GM12878 (cell line): ENCODE measurements around the gene RPL22L1. TPM values are rescaled to one million over a fixed set of nuclear protein-coding genes. Genes with fewer than 3 reads are reported as not detected.

Source experiments
- ATAC-seq: fragments of 200-7000 bp; cut with Tn5 transposase; 3 replicates; pipeline ENCODE4 v1.9.1; 2020; ENCODE audit warnings: mild to moderate bottlenecking, moderate library complexity
- BruUV-seq: library from RNA; stranded (reverse); fragments of 400-500 nt; replicated peaks from 2 replicates; lab custom pipeline; 2021; lab: Mats Ljungman, UMichigan
- CTCF ChIA-PET: fragments of 300-600 bp; sonication (Branson Sonifier 250); formaldehyde crosslinking; extraction: SDS; loops from one replicate; lab custom pipeline; 2021; ENCODE audit warnings: inconsistent platforms; lab: Yijun Ruan, JAX
- POLR2A ChIA-PET: fragments of 350-600 bp; formaldehyde crosslinking; extraction: SDS; loops from one replicate; lab custom pipeline; 2021; ENCODE audit warnings: inconsistent platforms; lab: Charles Lee
- RAD21 ChIA-PET: fragments of 300-600 bp; sonication (Branson Sonifier 250); formaldehyde crosslinking; loops from one replicate; lab custom pipeline; 2023; ENCODE audit warnings: antibody characterized with exemption; ENCODE audit not compliant: unreplicated experiment; lab: Charles Lee
- SMC1A ChIA-PET: fragments of 300-600 bp; sonication (Branson Sonifier 250); formaldehyde crosslinking; loops from one replicate; lab custom pipeline; 2023; ENCODE audit not compliant: unreplicated experiment, uncharacterized antibody; lab: Charles Lee
- DNase-seq: peaks from one replicate; pipeline ENCODE4 v3.0.0-alpha.2; 2011; ENCODE audit warnings: low read depth, low spot score
- FAIRE-seq: peaks from 3 replicates; lab custom pipeline; 2011; peaks lifted over from hg19 to GRCh38; lab: Jason Lieb, UNC
- H2AFZ ChIP-seq: 2 replicates; pipeline ENCODE4 v1.6.0; 2011; ENCODE audit warnings: low read depth, low read length, control low read depth; ENCODE audit not compliant: control insufficient read depth
- H3K27ac ChIP-seq: 2 replicates; pipeline ENCODE4 v1.5.1; 2011; ENCODE audit warnings: control low read depth; ENCODE audit not compliant: control insufficient read depth, insufficient read depth
- H3K27me3 ChIP-seq, 2 experiments: replicated peaks in 1 of 2; 2 replicates each; pipeline versions ENCODE4 v1.6.0 to v1.6.1; 2011; ENCODE audit warnings: low read length in 1 of 2; ENCODE audit not compliant: control insufficient read depth in 2 of 2, insufficient read depth in 2 of 2
- H3K36me3 ChIP-seq, 2 experiments: 2 replicates each; pipeline ENCODE4 v1.5.1; 2011; ENCODE audit warnings: low read length in 1 of 2; ENCODE audit not compliant: control insufficient read depth in 2 of 2, insufficient read depth in 2 of 2
- H3K4me1 ChIP-seq: 2 replicates; pipeline ENCODE4 v1.6.1; 2011; ENCODE audit warnings: mild to moderate bottlenecking, low read length, moderate library complexity, mixed read lengths; ENCODE audit not compliant: control insufficient read depth, insufficient read depth
- H3K4me2 ChIP-seq: 2 replicates; pipeline ENCODE4 v1.6.0; 2011; ENCODE audit warnings: control low read depth; ENCODE audit not compliant: control insufficient read depth, insufficient read depth
- H3K4me3 ChIP-seq: fragments of 200-600 bp; sonication (generic); 2 replicates; pipeline ENCODE4 v1.5.1; 2016
- H3K79me2 ChIP-seq: 2 replicates; pipeline ENCODE4 v1.6.0; 2011; ENCODE audit warnings: low read length; ENCODE audit not compliant: control insufficient read depth, insufficient read depth
- H3K9ac ChIP-seq: 2 replicates; pipeline ENCODE4 v1.8.0; 2011; ENCODE audit warnings: low read length, control low read depth, mixed read lengths; ENCODE audit not compliant: control insufficient read depth, insufficient read depth
- H3K9me3 ChIP-seq: replicated peaks from 3 replicates; pipeline ENCODE4 v1.5.1; 2011; ENCODE audit warnings: mild to moderate bottlenecking, low read length; ENCODE audit not compliant: control insufficient read depth, insufficient read depth
- H4K20me1 ChIP-seq: 2 replicates; pipeline ENCODE4 v1.6.0; 2011; ENCODE audit not compliant: control insufficient read depth, insufficient read depth
- JUND ChIP-seq: IDR thresholded peaks from 2 replicates; pipeline ENCODE4 v1.6.1; 2012; ENCODE audit warnings: low read depth, mild to moderate bottlenecking, low read length, improper control_type of control experiment, moderate library complexity
- MTA3 ChIP-seq: IDR thresholded peaks from 2 replicates; pipeline ENCODE4 v1.6.1; 2012; ENCODE audit warnings: low read length, inconsistent platforms, borderline replicate concordance
- MXI1 ChIP-seq: fragments of 150-350 bp; IDR thresholded peaks from 2 replicates; pipeline ENCODE4 v1.6.1; 2011; ENCODE audit warnings: low read depth, mild to moderate bottlenecking, inconsistent platforms, low read length, improper control_type of control experiment
- MYB ChIP-seq: fragments of 150-350 bp; IDR thresholded peaks from 2 replicates; pipeline ENCODE4 v1.6.1; 2014; ENCODE audit warnings: mild to moderate bottlenecking, low read depth, low read length, borderline replicate concordance
- SMAD1 ChIP-seq: fragments of 450-650 bp; IDR thresholded peaks from 2 replicates; pipeline ENCODE4 v1.6.1; 2018; ENCODE audit warnings: mild to moderate bottlenecking, low read depth; ENCODE audit not compliant: partially characterized antibody
- SREBF2 ChIP-seq: IDR thresholded peaks from 2 replicates; pipeline ENCODE4 v1.6.1; 2012; ENCODE audit warnings: mild to moderate bottlenecking, low read length
- STAT1 ChIP-seq: fragments of 450-650 bp; conservative IDR thresholded peaks from 2 replicates; pipeline ENCODE4 v1.6.1; 2014; ENCODE audit warnings: antibody characterized with exemption, mild to moderate bottlenecking
- SUZ12 ChIP-seq: fragments of 200-600 bp; sonication (generic); IDR thresholded peaks from one replicate; pipeline ENCODE4 v1.6.1; 2018; ENCODE audit warnings: antibody characterized with exemption, mild to moderate bottlenecking; ENCODE audit not compliant: unreplicated experiment
- ZZZ3 ChIP-seq: IDR thresholded peaks from 2 replicates; pipeline ENCODE4 v1.6.1; 2011; ENCODE audit warnings: low read depth; ENCODE audit not compliant: control insufficient read depth, insufficient read length
- WGBS: methylation state at CpG from one replicate; pipeline ENCODE4 v1.1.6; 2016; ENCODE audit warnings: low lambda C conversion rate; ENCODE audit not compliant: insufficient replicate concordance, insufficient coverage; ENCODE audit errors: missing lambda C conversion rate; 5-methylcytosine and 5-hydroxymethylcytosine counted together
- in situ Hi-C: fragments of 300-500 bp; cut with MboI; formaldehyde crosslinking; loops from 9 replicates; pipeline ENCODE4 v1.14.3; 2018; ENCODE audit warnings: mixed read lengths
- intact Hi-C: fragments of 100-400 bp; cut with micrococcal nuclease; formaldehyde crosslinking; loops from one replicate; pipeline ENCODE4 v1.14.2; 2022; ENCODE audit not compliant: unreplicated experiment
- polyA plus RNA-seq, 11 experiments: library from polyadenylated mRNA; depleted of rRNA in 4 of 11; unstranded in 6 of 11; stranded (reverse) in 5 of 11; fragments of >200 nt; fragmentation: Nextera tagmentation in 4 of 11; fragmentation: Illumina TruSeq in 1 of 11; extraction: Ambion mirVana in 4 of 11; extraction: Trizol in 1 of 11; gene quantifications; 1 replicate in 1 of 11; 2 replicates in 10 of 11; pipeline versions ENCODE4 v1.2.1 to v1.2.3, GENCODE V29; 2011 to 2016; ENCODE audit warnings: inconsistent platforms in 2 of 11, missing spikeins in 2 of 11, low read depth in 1 of 11
- total RNA-seq, 4 experiments: library from RNA; depleted of rRNA in 3 of 4; stranded (reverse); fragments of >200 nt in 3 of 4; fragmentation: Illumina TruSeq in 1 of 4; extraction: Trizol in 1 of 4; gene quantifications; 2 replicates each; pipeline versions ENCODE4 v1.2.1 to v1.2.3, GENCODE V29; 2013 to 2021
- TF ChIP-seq, protein P1 (sequence below): fragments of 450-650 bp; IDR thresholded peaks from 2 replicates; pipeline ENCODE4 v1.6.1; 2014; ENCODE audit warnings: mild to moderate bottlenecking
- TF ChIP-seq, protein P2 (sequence below): IDR thresholded peaks from 2 replicates; pipeline ENCODE4 v1.6.1; 2011; ENCODE audit warnings: low read depth, low read length, improper control_type of control experiment, borderline replicate concordance
- TF ChIP-seq, protein P3 (sequence below): fragments of 150-350 bp; IDR thresholded peaks from 2 replicates; pipeline ENCODE4 v1.6.1; 2014; ENCODE audit warnings: mild to moderate bottlenecking, low read depth, low read length
- TF ChIP-seq, protein P4 (sequence below): IDR thresholded peaks from 2 replicates; pipeline ENCODE4 v1.6.1; 2012; ENCODE audit warnings: improper control_type of control experiment, low read depth, low read length; ENCODE audit not compliant: insufficient replicate concordance
- TF ChIP-seq, protein P5 (sequence below): IDR thresholded peaks from 2 replicates; pipeline ENCODE4 v1.6.1; 2011; ENCODE audit warnings: borderline replicate concordance, low read depth, mild to moderate bottlenecking, moderate library complexity, low read length; ENCODE audit not compliant: insufficient read depth, poor library complexity, severe bottlenecking

The RPL22L1 gene
- total and polyA plus RNA-seq, 10 of the 15 experiments (the other 5 are each of a cell fraction or from before 2014, with no cell fraction given): 203 to 803 (median 422) TPM

DNA sequence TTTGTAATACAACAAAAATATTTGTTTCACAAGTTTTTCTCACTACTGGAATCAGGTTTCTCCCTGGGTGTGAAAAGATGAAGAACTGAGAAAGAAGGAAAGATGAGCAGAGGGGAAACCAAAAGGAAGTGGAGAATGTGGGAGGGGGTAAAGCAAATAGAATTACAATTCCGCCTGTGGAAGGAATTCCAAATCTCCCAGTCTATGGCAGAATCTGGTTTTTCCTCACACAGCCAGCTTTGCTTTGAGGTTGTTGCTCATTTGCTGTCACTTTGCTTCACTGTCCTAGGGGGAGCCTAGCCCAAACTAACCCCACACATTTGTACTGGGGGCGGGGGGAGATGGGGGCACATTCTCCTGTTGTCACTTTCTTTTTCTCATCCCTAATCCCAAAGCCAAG, 43.9 kb downstream of the RPL22L1 start:
- Histone ChIP-seq H3K9ac (no peak overlapping the region), H3K4me3 (no peak overlapping the region), H3K27me3 (peaks cover 0 to 6% of the 10 kb centered on the region in 2 experiments), H3K9me3 (no peaks in the 10 kb centered on the region), H4K20me1 (no peaks in the 10 kb centered on the region), H3K4me1 (no peaks in the 10 kb centered on the region), H3K4me2 (no peak overlapping the region), H3K79me2 (no peaks in the 10 kb centered on the region), H2AFZ (no peak overlapping the region), H3K36me3 (no peaks in the 10 kb centered on the region), H3K27ac (no peak overlapping the region)
- ChIA-PET SMC1A (interaction anchor here (1.0 kb wide), 1 partner anchor 12 kb away, joined by 4 read pairs; no protein-coding TSS in a partner anchor), RAD21 (no interaction called here), CTCF (interaction anchor here (0.6 to 2.3 kb wide), 3 partner anchors 13 to 1217 kb away, joined by 3 to 12 read pairs (median 3); no protein-coding TSS in a partner anchor), POLR2A (no interaction called here)
- WGBS: 13% methylated on average over 2 of the region's 2 CpGs
- no peak for ATAC-seq
- in situ Hi-C loops: no loop called here
- no peak for DNase-seq
- no peak for FAIRE-seq
- intact Hi-C loops: no loop called here
- BruUV-seq: no TSS peak
- TF ChIP-seq SMAD1 (no peak), MYB (no peak), JUND (no peak), SUZ12 (no peak), MXI1 (no peak), SREBF2 (no peak), MTA3 (no peak), ZZZ3 (no peak), STAT1 (no peak)
- TF ChIP-seq, protein P1, sequence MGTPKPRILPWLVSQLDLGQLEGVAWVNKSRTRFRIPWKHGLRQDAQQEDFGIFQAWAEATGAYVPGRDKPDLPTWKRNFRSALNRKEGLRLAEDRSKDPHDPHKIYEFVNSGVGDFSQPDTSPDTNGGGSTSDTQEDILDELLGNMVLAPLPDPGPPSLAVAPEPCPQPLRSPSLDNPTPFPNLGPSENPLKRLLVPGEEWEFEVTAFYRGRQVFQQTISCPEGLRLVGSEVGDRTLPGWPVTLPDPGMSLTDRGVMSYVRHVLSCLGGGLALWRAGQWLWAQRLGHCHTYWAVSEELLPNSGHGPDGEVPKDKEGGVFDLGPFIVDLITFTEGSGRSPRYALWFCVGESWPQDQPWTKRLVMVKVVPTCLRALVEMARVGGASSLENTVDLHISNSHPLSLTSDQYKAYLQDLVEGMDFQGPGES: no peak
- TF ChIP-seq, protein P2, sequence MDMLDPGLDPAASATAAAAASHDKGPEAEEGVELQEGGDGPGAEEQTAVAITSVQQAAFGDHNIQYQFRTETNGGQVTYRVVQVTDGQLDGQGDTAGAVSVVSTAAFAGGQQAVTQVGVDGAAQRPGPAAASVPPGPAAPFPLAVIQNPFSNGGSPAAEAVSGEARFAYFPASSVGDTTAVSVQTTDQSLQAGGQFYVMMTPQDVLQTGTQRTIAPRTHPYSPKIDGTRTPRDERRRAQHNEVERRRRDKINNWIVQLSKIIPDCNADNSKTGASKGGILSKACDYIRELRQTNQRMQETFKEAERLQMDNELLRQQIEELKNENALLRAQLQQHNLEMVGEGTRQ: no peak
- TF ChIP-seq, protein P3, sequence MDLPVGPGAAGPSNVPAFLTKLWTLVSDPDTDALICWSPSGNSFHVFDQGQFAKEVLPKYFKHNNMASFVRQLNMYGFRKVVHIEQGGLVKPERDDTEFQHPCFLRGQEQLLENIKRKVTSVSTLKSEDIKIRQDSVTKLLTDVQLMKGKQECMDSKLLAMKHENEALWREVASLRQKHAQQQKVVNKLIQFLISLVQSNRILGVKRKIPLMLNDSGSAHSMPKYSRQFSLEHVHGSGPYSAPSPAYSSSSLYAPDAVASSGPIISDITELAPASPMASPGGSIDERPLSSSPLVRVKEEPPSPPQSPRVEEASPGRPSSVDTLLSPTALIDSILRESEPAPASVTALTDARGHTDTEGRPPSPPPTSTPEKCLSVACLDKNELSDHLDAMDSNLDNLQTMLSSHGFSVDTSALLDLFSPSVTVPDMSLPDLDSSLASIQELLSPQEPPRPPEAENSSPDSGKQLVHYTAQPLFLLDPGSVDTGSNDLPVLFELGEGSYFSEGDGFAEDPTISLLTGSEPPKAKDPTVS: no peak
- TF ChIP-seq, protein P4, sequence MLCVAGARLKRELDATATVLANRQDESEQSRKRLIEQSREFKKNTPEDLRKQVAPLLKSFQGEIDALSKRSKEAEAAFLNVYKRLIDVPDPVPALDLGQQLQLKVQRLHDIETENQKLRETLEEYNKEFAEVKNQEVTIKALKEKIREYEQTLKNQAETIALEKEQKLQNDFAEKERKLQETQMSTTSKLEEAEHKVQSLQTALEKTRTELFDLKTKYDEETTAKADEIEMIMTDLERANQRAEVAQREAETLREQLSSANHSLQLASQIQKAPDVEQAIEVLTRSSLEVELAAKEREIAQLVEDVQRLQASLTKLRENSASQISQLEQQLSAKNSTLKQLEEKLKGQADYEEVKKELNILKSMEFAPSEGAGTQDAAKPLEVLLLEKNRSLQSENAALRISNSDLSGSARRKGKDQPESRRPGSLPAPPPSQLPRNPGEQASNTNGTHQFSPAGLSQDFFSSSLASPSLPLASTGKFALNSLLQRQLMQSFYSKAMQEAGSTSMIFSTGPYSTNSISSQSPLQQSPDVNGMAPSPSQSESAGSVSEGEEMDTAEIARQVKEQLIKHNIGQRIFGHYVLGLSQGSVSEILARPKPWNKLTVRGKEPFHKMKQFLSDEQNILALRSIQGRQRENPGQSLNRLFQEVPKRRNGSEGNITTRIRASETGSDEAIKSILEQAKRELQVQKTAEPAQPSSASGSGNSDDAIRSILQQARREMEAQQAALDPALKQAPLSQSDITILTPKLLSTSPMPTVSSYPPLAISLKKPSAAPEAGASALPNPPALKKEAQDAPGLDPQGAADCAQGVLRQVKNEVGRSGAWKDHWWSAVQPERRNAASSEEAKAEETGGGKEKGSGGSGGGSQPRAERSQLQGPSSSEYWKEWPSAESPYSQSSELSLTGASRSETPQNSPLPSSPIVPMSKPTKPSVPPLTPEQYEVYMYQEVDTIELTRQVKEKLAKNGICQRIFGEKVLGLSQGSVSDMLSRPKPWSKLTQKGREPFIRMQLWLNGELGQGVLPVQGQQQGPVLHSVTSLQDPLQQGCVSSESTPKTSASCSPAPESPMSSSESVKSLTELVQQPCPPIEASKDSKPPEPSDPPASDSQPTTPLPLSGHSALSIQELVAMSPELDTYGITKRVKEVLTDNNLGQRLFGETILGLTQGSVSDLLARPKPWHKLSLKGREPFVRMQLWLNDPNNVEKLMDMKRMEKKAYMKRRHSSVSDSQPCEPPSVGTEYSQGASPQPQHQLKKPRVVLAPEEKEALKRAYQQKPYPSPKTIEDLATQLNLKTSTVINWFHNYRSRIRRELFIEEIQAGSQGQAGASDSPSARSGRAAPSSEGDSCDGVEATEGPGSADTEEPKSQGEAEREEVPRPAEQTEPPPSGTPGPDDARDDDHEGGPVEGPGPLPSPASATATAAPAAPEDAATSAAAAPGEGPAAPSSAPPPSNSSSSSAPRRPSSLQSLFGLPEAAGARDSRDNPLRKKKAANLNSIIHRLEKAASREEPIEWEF: no peak
- TF ChIP-seq, protein P5, sequence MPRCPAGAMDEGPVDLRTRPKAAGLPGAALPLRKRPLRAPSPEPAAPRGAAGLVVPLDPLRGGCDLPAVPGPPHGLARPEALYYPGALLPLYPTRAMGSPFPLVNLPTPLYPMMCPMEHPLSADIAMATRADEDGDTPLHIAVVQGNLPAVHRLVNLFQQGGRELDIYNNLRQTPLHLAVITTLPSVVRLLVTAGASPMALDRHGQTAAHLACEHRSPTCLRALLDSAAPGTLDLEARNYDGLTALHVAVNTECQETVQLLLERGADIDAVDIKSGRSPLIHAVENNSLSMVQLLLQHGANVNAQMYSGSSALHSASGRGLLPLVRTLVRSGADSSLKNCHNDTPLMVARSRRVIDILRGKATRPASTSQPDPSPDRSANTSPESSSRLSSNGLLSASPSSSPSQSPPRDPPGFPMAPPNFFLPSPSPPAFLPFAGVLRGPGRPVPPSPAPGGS: no peak
